ENCODE results near the gene SART3. TPM values are rescaled to one million over a fixed set of nuclear protein-coding genes. Genes with fewer than 3 reads are reported as not detected.

SART3 gene
- total and polyA plus RNA-seq, 4 donors: 5.9 to 37.1 (median 23.5) TPM

- TF ChIP-seq REST (IDR thresholded peaks at IDR 0.05) (no peak), HNF4A (conservative IDR thresholded peaks at IDR 0.05) (no peak), YY1 (IDR thresholded peaks at IDR 0.05) (no peak), ATF3 (IDR thresholded peaks at IDR 0.05) (no peak), SP1 (IDR thresholded peaks at IDR 0.05) (no peak)
- no peaks in the 10 kb centered on the region for H3K27me3 ChIP-seq (ENCODE audit: control insufficient read depth in 4 of 4, insufficient read depth in 4 of 4, low read length in 3 of 4)
- DNase-seq (ENCODE audit: low spot score): no peak
These were observed 16.5 kb upstream of the SART3 start for GRCh38 chr12:108577458-108577857.

GRCh38 chr12:108576660-108577234 lies 15.8 kb upstream of the SART3 start:
- no peaks in the 10 kb centered on the region for H3K27me3 ChIP-seq (ENCODE audit: control insufficient read depth in 4 of 4, insufficient read depth in 4 of 4, low read length in 3 of 4)
- H3K36me3 ChIP-seq (ENCODE audit: control insufficient read depth in 4 of 4, insufficient read depth in 3 of 4, low read depth in 1 of 4, low read length in 3 of 4): no peaks in the 10 kb centered on the region
- DNase-seq (ENCODE audit: low spot score): no peak
- H3K4me1 ChIP-seq (ENCODE audit: control insufficient read depth in 4 of 4, insufficient read depth in 4 of 4, low read length in 3 of 4): no peaks in the 10 kb centered on the region
- H3K9ac ChIP-seq (ENCODE audit: low read depth in 1 of 2, low read length in 2 of 2): no peak overlapping the region
- WGBS: 60% methylated on average over 6 of the region's 6 CpGs
- H3K4me3 ChIP-seq (ENCODE audit: low read depth in 1 of 3, low read length in 3 of 3): no peak overlapping the region
- TF ChIP-seq REST (IDR thresholded peaks at IDR 0.05): no peak
- TF ChIP-seq SP1 (IDR thresholded peaks at IDR 0.05): no peak
- no peak for TF ChIP-seq FOXA1 (IDR thresholded peaks at IDR 0.05)
- TF ChIP-seq ZBTB33 (IDR thresholded peaks at IDR 0.05): no peak
- TF ChIP-seq ATF3 (IDR thresholded peaks at IDR 0.05): no peak
- TF ChIP-seq FOXA2 (IDR thresholded peaks at IDR 0.05): no peak
- TF ChIP-seq JUND (IDR thresholded peaks at IDR 0.05): no peak
- no peak for TF ChIP-seq NR2F2 (IDR thresholded peaks at IDR 0.05)
- TF ChIP-seq YY1 (IDR thresholded peaks at IDR 0.05): no peak
- no peak for TF ChIP-seq CTCF (IDR thresholded peaks at IDR 0.05; ENCODE audit: low read depth, low read length, missing input control)
- no peak for TF ChIP-seq GABPA (IDR thresholded peaks at IDR 0.05 in 1 of 2, conservative IDR thresholded peaks at IDR 0.05 in 1 of 2)
- no peak for TF ChIP-seq HNF4G (IDR thresholded peaks at IDR 0.05)
- no peak for TF ChIP-seq TAF1 (conservative IDR thresholded peaks at IDR 0.05)
- no peak for TF ChIP-seq RAD21 (IDR thresholded peaks at IDR 0.05)
- TF ChIP-seq RXRA (IDR thresholded peaks at IDR 0.05): no peak
- no peak for TF ChIP-seq EGR1 (IDR thresholded peaks at IDR 0.05; ENCODE audit: low read depth in 2 of 2)
- TF ChIP-seq HNF4A (conservative IDR thresholded peaks at IDR 0.05): no peak
- no peak for TF ChIP-seq MAX (IDR thresholded peaks at IDR 0.05)
- no peaks in the 10 kb centered on the region for H3K9me3 ChIP-seq (ENCODE audit: control insufficient read depth in 4 of 4, low read length in 3 of 4)
- no peak overlapping the region for H3K27ac ChIP-seq (ENCODE audit: low read depth in 1 of 2, low read length in 2 of 2)

More at GRCh38 chr12:108577458-108577857, 16.5 kb upstream of the SART3 start:
- Histone ChIP-seq H3K9me3 (ENCODE audit: control insufficient read depth in 4 of 4, low read length in 3 of 4) (no peaks in the 10 kb centered on the region), H3K4me3 (ENCODE audit: low read depth in 1 of 3, low read length in 3 of 3) (no peak overlapping the region), H3K27ac (ENCODE audit: low read depth in 1 of 2, low read length in 2 of 2) (no peak overlapping the region), H3K36me3 (ENCODE audit: control insufficient read depth in 4 of 4, insufficient read depth in 3 of 4, low read depth in 1 of 4, low read length in 3 of 4) (no peaks in the 10 kb centered on the region), H3K4me1 (ENCODE audit: control insufficient read depth in 4 of 4, insufficient read depth in 4 of 4, low read length in 3 of 4) (no peaks in the 10 kb centered on the region), H3K9ac (ENCODE audit: low read depth in 1 of 2, low read length in 2 of 2) (no peak overlapping the region)

Measured in liver (tissue), 9 donors.